HTERT RPE-1 (cell line): Measurements from ENCODE around the gene TBC1D20.
"Not testable (repeated sequence)": the region's sequence is repeated elsewhere in the genome, so short reads cannot be mapped to it uniquely, and the experiment has no call there.

Experiments used
- in situ Hi-C: fragments of 300-500 bp; cut with MboI; formaldehyde crosslinking; loops from 4 replicates; pipeline ENCODE4 v1.14.3; 2020; ENCODE audit warnings: low sequenced_read_pairs

Gene TBC1D20

GRCh38 chr20:462199-462991, at the start of gene TBC1D20:
TSS of gene TBC1D20 (minus strand) at chr20:462533. CDS start at chr20:462405, 128 bp downstream.
- in situ Hi-C loops, result no loop called here

- in situ Hi-C loops, result not testable (repeated sequence)
These were observed 48.2 kb upstream of the TBC1D20 start for GRCh38 chr20:510328-511057.

GRCh38 chr20:508364-508787, 46.0 kb upstream of the TBC1D20 start:
- in situ Hi-C loops, result not testable (repeated sequence)

- in situ Hi-C loops, result no loop called here
These were observed 45.5 kb upstream of the TBC1D20 start for GRCh38 chr20:507761-508332.

GRCh38 chr20:507006-507758, 44.8 kb upstream of the TBC1D20 start:
- in situ Hi-C loops, result no loop called here

GRCh38 chr20:504632-505075, 42.3 kb upstream of the TBC1D20 start:
- in situ Hi-C loops, result no loop called here

- in situ Hi-C loops, result no loop called here
These were observed 40.9 kb upstream of the TBC1D20 start for GRCh38 chr20:503048-503737.

GRCh38 chr20:497979-498378, 35.6 kb upstream of the TBC1D20 start:
- in situ Hi-C loops, result no loop called here

GRCh38 chr20:496126-496696, 33.9 kb upstream of the TBC1D20 start:
- in situ Hi-C loops, result no loop called here

GRCh38 chr20:492159-492558, 29.8 kb upstream of the TBC1D20 start:
- in situ Hi-C loops, result no loop called here

GRCh38 chr20:487655-488054, 25.3 kb upstream of the TBC1D20 start:
- in situ Hi-C loops, result no loop called here

- in situ Hi-C loops, result no loop called here
These were observed 21.7 kb upstream of the TBC1D20 start for GRCh38 chr20:483815-484644.

- in situ Hi-C loops, result no loop called here
These were observed 18.8 kb upstream of the TBC1D20 start for GRCh38 chr20:481167-481566.

GRCh38 chr20:480044-480443, 17.7 kb upstream of the TBC1D20 start:
- in situ Hi-C loops, result no loop called here

GRCh38 chr20:479487-479886, 17.2 kb upstream of the TBC1D20 start:
- in situ Hi-C loops, result no loop called here

- in situ Hi-C loops, result no loop called here
These were observed 16.7 kb upstream of the TBC1D20 start for GRCh38 chr20:478949-479429.

- in situ Hi-C loops, result no loop called here
These were observed 15.9 kb upstream of the TBC1D20 start for GRCh38 chr20:478010-478948.
